ENCODE results near the gene ABCA8. TPM values are rescaled to one million over a fixed set of nuclear protein-coding genes. Genes with fewer than 3 reads are reported as not detected.
"Not testable (repeated sequence)": the region's sequence is repeated elsewhere in the genome, so short reads cannot be mapped to it uniquely, and the experiment has no call there.

Gene ABCA8
- total RNA-seq, 1 donor from 2014 or later = 38.6 TPM

DNA sequence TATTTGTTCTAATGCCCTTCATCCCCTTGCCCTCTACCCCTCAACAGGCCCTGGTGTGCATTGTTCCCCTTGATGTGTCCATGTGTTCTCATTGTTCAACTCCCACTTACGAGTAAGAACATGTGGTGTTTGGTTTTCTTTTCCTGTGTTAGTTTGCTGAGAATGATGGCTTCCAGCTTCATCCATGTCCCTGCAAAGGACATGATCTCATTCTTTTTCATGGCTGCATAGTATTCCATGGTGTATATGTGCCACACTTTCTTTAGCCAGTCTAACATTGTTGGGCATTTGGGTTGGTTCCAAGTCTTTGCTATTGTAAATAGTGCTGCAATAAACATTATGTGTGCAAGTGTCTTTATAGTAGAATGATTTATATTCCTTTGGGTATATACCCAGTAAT, 7.3 kb downstream of the ABCA8 start:
- intact Hi-C loops (cut with micrococcal nuclease); ATAC-seq; DNase-seq: not testable (repeated sequence)

GRCh38 chr17:68944435-68945035, 10.7 kb downstream of the ABCA8 start:
- intact Hi-C loops (cut with micrococcal nuclease) = no loop called here
- DNase-seq (no peak), ATAC-seq (no peak)

- ATAC-seq; intact Hi-C loops (cut with micrococcal nuclease); DNase-seq: not testable (repeated sequence)
Measured at GRCh38 chr17:68943812-68944182, 11.4 kb downstream of the ABCA8 start.

GRCh38 chr17:68943123-68943811, 11.9 kb downstream of the ABCA8 start:
- no peak for ATAC-seq
- intact Hi-C loops (cut with micrococcal nuclease) = no loop called here
- DNase-seq = no peak

DNA sequence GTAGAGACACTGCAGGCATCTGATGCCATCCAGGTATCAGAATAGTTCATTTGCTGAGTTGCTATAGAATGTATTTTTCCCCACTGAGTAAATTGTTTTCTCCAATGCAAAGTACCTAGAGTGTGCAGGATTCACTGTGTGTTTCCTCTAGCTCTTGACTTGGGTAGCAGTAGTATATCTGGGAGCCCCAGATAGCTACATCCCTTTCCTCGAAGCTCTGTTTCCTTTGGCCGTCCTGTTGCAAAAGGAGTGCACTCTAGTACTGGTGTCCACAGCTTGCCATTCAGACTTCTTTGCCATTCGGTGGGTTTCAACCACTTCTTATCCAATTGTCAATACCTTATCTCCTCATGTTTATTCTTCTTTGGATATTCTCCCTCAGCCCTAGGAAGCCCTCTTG, 12.8 kb downstream of the ABCA8 start:
- intact Hi-C loops (cut with micrococcal nuclease) = no loop called here
- ATAC-seq (peak; percentile 30), DNase-seq (no peak)

DNA sequence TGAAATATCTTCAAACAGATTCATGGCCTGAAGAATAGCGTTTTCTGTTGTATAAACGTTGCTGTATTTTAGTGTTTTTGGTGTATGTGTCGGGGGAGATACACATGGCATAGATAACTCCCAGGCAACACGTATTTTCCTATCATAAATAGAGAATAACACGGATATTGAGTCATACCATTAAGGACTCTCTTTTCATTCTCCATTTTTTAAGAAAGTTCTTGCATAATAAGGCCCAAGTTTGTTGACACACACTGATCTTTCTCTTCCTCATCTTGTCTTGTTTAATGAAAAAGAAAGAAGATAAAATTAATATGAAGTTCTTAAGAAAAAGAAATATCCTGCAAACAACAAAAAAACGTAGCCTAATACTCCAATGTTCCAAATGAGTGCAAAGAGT, 13.4 kb downstream of the ABCA8 start:
- ATAC-seq (no peak), DNase-seq (no peak)
- intact Hi-C loops (cut with micrococcal nuclease) = no loop called here

- DNase-seq (no peak), ATAC-seq (no peak)
- intact Hi-C loops (cut with micrococcal nuclease) = no loop called here
Measured at GRCh38 chr17:68939195-68939594, 16.0 kb downstream of the ABCA8 start.

DNA sequence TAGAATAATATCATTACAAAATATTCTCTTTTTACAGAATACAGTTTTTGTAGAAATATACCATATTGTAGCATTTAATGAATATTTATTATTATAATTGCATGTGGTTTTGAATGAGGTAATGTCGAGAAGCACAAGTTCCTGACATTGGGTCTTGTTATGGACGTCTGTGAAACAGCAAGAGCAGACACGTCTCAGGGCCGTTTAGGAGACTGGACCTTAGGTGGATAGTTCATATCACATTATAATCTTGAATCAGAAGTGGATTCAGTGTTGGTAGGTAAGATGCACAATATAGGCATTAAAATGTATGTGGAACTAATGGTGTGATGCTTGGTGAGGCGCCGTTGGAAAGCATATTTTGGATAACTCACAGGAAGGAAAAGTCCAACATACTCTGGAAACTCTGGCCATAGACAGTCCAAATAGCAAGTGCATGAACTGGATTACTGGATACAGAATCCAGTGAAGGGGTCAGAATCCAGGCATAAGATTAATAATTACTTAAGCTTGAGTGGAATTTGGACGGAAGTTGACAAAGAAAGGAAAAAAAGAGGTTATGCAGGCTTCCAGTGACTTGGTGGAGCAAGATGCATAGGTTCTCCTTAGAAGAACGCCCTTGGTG, 17.2 kb downstream of the ABCA8 start:
- intact Hi-C loops (cut with micrococcal nuclease) = no loop called here
- ATAC-seq = no peak
- no peak for DNase-seq

- DNase-seq = no peak
- intact Hi-C loops (cut with micrococcal nuclease) = no loop called here
- ATAC-seq = no peak
Measured at GRCh38 chr17:68927516-68927915, 27.7 kb downstream of the ABCA8 start.

GRCh38 chr17:68924793-68925720, 30.1 kb downstream of the ABCA8 start:
- ATAC-seq (no peak), DNase-seq (no peak)
- intact Hi-C loops (cut with micrococcal nuclease) = no loop called here

GRCh38 chr17:68910789-68911431, 44.3 kb downstream of the ABCA8 start:
- ATAC-seq (peak; percentile 18), DNase-seq (peak; percentile 24)
- intact Hi-C loops (cut with micrococcal nuclease) = no loop called here

GRCh38 chr17:68910251-68910705, 44.9 kb downstream of the ABCA8 start:
- ATAC-seq = peak; percentile 72
- intact Hi-C loops (cut with micrococcal nuclease) = no loop called here

GRCh38 chr17:68909066-68909465, 46.1 kb downstream of the ABCA8 start:
- ATAC-seq = peak; percentile 75
- no peak for DNase-seq
- intact Hi-C loops (cut with micrococcal nuclease) = no loop called here

More at GRCh38 chr17:68910251-68910705, 44.9 kb downstream of the ABCA8 start:
- peak; percentile 36 for DNase-seq

DNA sequence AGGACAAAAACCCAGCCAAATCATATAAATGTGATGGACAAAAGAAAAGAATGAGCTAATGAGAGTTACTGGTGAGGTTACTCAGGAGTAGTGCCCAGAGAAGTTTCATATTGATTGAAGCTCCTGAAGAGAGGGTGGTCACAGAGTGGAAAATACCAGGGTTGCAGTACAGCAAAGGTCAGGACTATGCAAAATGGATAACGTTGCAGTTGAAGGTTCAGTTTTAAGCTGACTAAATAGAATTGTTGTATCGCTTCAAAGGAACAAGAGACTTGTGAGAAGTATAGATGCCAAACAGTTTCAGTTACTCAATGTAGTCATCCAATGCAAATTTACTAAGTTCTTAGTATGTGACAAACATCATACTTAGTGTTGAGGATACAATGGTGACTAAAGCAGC, 47.1 kb downstream of the ABCA8 start:
- ATAC-seq = no peak
- DNase-seq = no peak
- intact Hi-C loops (cut with micrococcal nuclease) = no loop called here

DNA sequence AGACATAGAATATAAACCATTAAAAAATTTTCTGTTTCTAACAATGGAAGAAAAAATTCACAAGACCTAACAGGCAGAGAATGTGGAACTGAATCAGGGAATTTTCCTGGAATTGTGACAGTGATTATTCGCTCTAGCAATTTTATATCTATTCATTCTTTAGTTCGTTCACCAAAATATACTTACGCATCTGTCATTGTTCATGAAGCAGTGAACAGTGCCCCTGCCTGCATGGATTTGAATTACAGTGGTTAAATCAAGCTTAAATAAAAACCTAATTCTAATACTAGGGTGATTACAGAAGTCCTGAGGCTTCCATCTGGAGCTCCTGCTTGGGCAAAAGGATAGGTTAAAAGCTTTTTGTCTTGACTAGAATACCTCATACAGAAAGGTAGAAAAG, 48.6 kb downstream of the ABCA8 start:
- ATAC-seq (no peak), DNase-seq (no peak)
- intact Hi-C loops (cut with micrococcal nuclease) = no loop called here

GRCh38 chr17:68903286-68903685, 51.9 kb downstream of the ABCA8 start:
- DNase-seq = no peak
- no peak for ATAC-seq
- intact Hi-C loops (cut with micrococcal nuclease) = no loop called here

GRCh38 chr17:68897557-68897956, 57.6 kb downstream of the ABCA8 start:
- DNase-seq = no peak
- ATAC-seq = no peak
- intact Hi-C loops (cut with micrococcal nuclease) = no loop called here

DNA sequence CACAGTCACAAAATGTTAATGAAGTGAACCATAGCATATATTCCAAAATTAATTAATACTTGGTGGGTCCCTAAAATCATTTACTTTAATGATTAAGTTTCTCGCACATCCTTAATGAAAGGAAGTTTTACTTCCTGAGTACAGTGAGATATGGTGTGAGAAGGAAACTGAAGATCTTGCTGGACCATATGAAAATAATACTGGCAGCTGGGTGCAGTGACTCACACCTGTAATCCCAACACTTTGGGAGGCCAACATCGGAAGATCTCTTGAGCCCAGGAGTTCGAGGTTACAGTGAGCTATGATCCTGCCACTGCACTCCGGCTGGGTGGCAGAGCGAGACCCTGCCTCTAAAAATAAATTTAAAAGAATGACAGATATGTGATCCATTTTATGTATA, 62.5 kb downstream of the ABCA8 start:
- DNase-seq = no peak
- intact Hi-C loops (cut with micrococcal nuclease) = no loop called here
- no peak for ATAC-seq

DNA sequence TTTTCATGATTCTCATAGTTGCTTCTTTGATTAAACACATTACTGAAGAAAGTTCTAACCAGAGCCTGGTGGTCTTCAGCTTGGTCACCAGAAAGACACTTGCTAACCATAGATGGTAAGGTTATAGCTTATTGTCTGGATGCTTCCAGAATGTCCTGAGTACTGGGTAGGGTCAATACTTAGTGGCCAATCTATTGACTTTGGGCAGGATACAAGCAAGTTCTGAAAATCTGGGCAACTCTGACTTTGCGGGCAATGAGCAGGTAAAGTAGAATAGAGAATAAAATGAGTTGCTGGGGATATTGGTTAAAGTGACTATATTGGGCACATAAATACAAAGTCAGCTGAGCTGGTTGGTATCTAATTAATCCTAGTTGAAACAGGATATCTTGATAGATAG, 63.0 kb downstream of the ABCA8 start:
- intact Hi-C loops (cut with micrococcal nuclease) = no loop called here
- DNase-seq = no peak
- no peak for ATAC-seq
